OCI-LY1 (cell line): ENCODE measurements around the gene CLEC4F.

Experiments
- H2AFZ ChIP-seq: fragments of 200-600 bp; sonication (generic), shearing (Covaris generic); 2 replicates; pipeline ENCODE4 v1.6.0; 2014; ENCODE audit warnings: antibody characterized with exemption, mild to moderate bottlenecking, low read length
- H3F3A ChIP-seq: fragments of 200-600 bp; sonication (generic), shearing (Covaris generic); 2 replicates; pipeline ENCODE4 v1.6.0; 2014; ENCODE audit warnings: mild to moderate bottlenecking, antibody characterized with exemption, low read length, moderate library complexity; ENCODE audit not compliant: insufficient read depth
- H3K27ac ChIP-seq: fragments of 200-600 bp; sonication (generic); 2 replicates; pipeline ENCODE4 v1.5.1; 2014; ENCODE audit warnings: low read length, mixed run types, mild to moderate bottlenecking, low read depth; ENCODE audit not compliant: poor library complexity, severe bottlenecking
- H3K27me3 ChIP-seq: fragments of 200-600 bp; sonication (generic); 2 replicates; pipeline ENCODE4 v1.6.0; 2014; ENCODE audit warnings: antibody characterized with exemption, mild to moderate bottlenecking, low read length, moderate library complexity; ENCODE audit not compliant: insufficient read depth
- H3K36me3 ChIP-seq: fragments of 200-600 bp; sonication (generic); 2 replicates; pipeline ENCODE4 v1.6.1; 2014; ENCODE audit warnings: mild to moderate bottlenecking, antibody characterized with exemption, low read length, moderate library complexity, mixed read lengths; ENCODE audit not compliant: insufficient read depth
- H3K4me1 ChIP-seq: fragments of 200-600 bp; sonication (generic); 2 replicates; pipeline ENCODE4 v1.5.1; 2014; ENCODE audit warnings: mild to moderate bottlenecking, low read length, moderate library complexity; ENCODE audit not compliant: insufficient read depth, severe bottlenecking
- H3K4me2 ChIP-seq: fragments of 200-600 bp; sonication (generic), shearing (Covaris generic); 2 replicates; pipeline ENCODE4 v1.6.1; 2014; ENCODE audit warnings: low read length
- H3K4me3 ChIP-seq: fragments of 200-600 bp; sonication (generic); 2 replicates; pipeline ENCODE4 v1.5.1; 2014; ENCODE audit warnings: low read length, low read depth, mild to moderate bottlenecking, mixed read lengths; ENCODE audit not compliant: poor library complexity, severe bottlenecking
- H3K79me2 ChIP-seq: fragments of 200-600 bp; shearing (Covaris generic); 2 replicates; pipeline ENCODE4 v1.6.1; 2016; ENCODE audit warnings: mixed run types, low read length, mixed read lengths; ENCODE audit not compliant: insufficient read depth
- H3K9ac ChIP-seq: fragments of 200-600 bp; sonication (generic), shearing (Covaris generic); 2 replicates; pipeline ENCODE4 v1.6.1; 2014; ENCODE audit warnings: mild to moderate bottlenecking, low read length, mixed read lengths
- H3K9me2 ChIP-seq: fragments of 200-600 bp; sonication (generic), shearing (Covaris generic); 2 replicates; pipeline ENCODE4 v1.6.1; 2014; ENCODE audit warnings: low read depth, mild to moderate bottlenecking, low read length, mixed read lengths
- H3K9me3 ChIP-seq: fragments of 200-600 bp; shearing (Covaris generic); 2 replicates; pipeline ENCODE4 v1.6.1; 2014; ENCODE audit warnings: low read length, mixed read lengths
- H4K20me1 ChIP-seq: fragments of 200-600 bp; sonication (generic), shearing (Covaris generic); 2 replicates; pipeline ENCODE4 v1.6.0; 2016; ENCODE audit warnings: mild to moderate bottlenecking, low read length; ENCODE audit not compliant: insufficient read depth
- CTCF ChIP-seq: fragments of 200-600 bp; sonication (generic), shearing (Covaris generic); IDR thresholded peaks from 2 replicates; pipeline ENCODE4 v1.5.1; 2017; ENCODE audit warnings: mild to moderate bottlenecking, antibody characterized with exemption, low read length, moderate library complexity, mixed read lengths
- EZH2 ChIP-seq: fragments of 200-600 bp; sonication (generic), shearing (Covaris generic); IDR thresholded peaks from 2 replicates; pipeline ENCODE4 v1.8.0; 2017; ENCODE audit warnings: borderline replicate concordance, mixed run types, mild to moderate bottlenecking, antibody characterized with exemption, low read length, moderate library complexity, mixed read lengths

CLEC4F gene

GRCh38 chr2:70793450-70793849, 26.9 kb downstream of the CLEC4F start:
- Histone ChIP-seq H3K9ac (no peak overlapping the region), H3F3A (no peaks in the 10 kb centered on the region), H3K9me2 (no peaks in the 10 kb centered on the region), H3K27ac (no peak overlapping the region), H3K4me1 (no peaks in the 10 kb centered on the region), H3K9me3 (no peaks in the 10 kb centered on the region), H2AFZ (no peak overlapping the region), H3K4me2 (no peak overlapping the region), H3K36me3 (no peaks in the 10 kb centered on the region), H3K4me3 (no peak overlapping the region), H4K20me1 (no peaks in the 10 kb centered on the region), H3K79me2 (no peaks in the 10 kb centered on the region), H3K27me3 (no peaks in the 10 kb centered on the region)
- TF ChIP-seq EZH2 (no peak), CTCF (no peak)

GRCh38 chr2:70790136-70790828, 30.1 kb downstream of the CLEC4F start, which contains the start of gene FIGLA:
Gene FIGLA, minus strand, starts transcription at chr2:70790643. Its CDS starts 5 bp downstream, at chr2:70790638.
- H3K27me3 ChIP-seq = no peaks in the 10 kb centered on the region
- H4K20me1 ChIP-seq = no peaks in the 10 kb centered on the region
- no peaks in the 10 kb centered on the region for H3K9me2 ChIP-seq
- no peaks in the 10 kb centered on the region for H3K36me3 ChIP-seq
- no peak within 1 kb of the TSS for H3K9ac ChIP-seq
- H3K4me3 ChIP-seq = no peak within 1 kb of the TSS
- no peak within 1 kb of the TSS for H3K4me2 ChIP-seq
- H3K4me1 ChIP-seq = no peaks in the 10 kb centered on the region
- H3K9me3 ChIP-seq = no peaks in the 10 kb centered on the region
- H3K27ac ChIP-seq = no peak within 1 kb of the TSS
- no peaks in the 10 kb centered on the region for H3F3A ChIP-seq
- H3K79me2 ChIP-seq = no peaks in the 10 kb centered on the region
- TF ChIP-seq EZH2 (no peak), CTCF (no peak)
- no peak within 1 kb of the TSS for H2AFZ ChIP-seq

GRCh38 chr2:70789304-70790135, 30.9 kb downstream of the CLEC4F start:
- no peak overlapping the region for H3K27ac ChIP-seq
- H3F3A ChIP-seq = no peaks in the 10 kb centered on the region
- H4K20me1 ChIP-seq = no peaks in the 10 kb centered on the region
- no peaks in the 10 kb centered on the region for H3K9me2 ChIP-seq
- H3K9me3 ChIP-seq = no peaks in the 10 kb centered on the region
- TF ChIP-seq CTCF = peak; percentile 56
- TF ChIP-seq EZH2 = no peak
- no peaks in the 10 kb centered on the region for H3K4me1 ChIP-seq
- H3K4me3 ChIP-seq = no peak overlapping the region
- no peaks in the 10 kb centered on the region for H3K36me3 ChIP-seq
- H3K9ac ChIP-seq = no peak overlapping the region
- H2AFZ ChIP-seq = no peak overlapping the region
- no peaks in the 10 kb centered on the region for H3K27me3 ChIP-seq
- no peaks in the 10 kb centered on the region for H3K79me2 ChIP-seq
- H3K4me2 ChIP-seq = no peak overlapping the region
